Esophagus muscularis mucosa (tissue), 4 donors: Measurements from ENCODE around the gene DAB2IP. TPM values are rescaled to one million over a fixed set of nuclear protein-coding genes. Genes with fewer than 3 reads are reported as not detected.

Experiments
- DNase-seq: peaks from one replicate; pipeline ENCODE4 v3.0.0-alpha.2; 2017; ENCODE audit errors: extremely low spot score
- H3K27ac ChIP-seq, 4 donors: fragments of 200-600 bp; sonication (generic); replicated peaks in 1 of 4; 1 replicate in 3 of 4; 2 replicates in 1 of 4; pipeline ENCODE4 v1.5.1; 2016 to 2019; ENCODE audit warnings: mild to moderate bottlenecking in 1 of 4
- H3K27me3 ChIP-seq, 4 donors: fragments of 200-600 bp; sonication (generic); one replicate each; pipeline versions ENCODE4 v1.5.1 to v1.6.0; 2016 to 2019
- H3K36me3 ChIP-seq, 4 donors: fragments of 200-600 bp; sonication (generic); one replicate each; pipeline ENCODE4 v1.5.1; 2016 to 2019
- H3K4me1 ChIP-seq, 4 donors: fragments of 200-600 bp; sonication (generic); one replicate each; pipeline ENCODE4 v1.5.1; 2016 to 2019
- H3K4me3 ChIP-seq, 4 donors: fragments of 200-600 bp; sonication (generic); 1 replicate in 2 of 4; 2 replicates in 2 of 4; pipeline ENCODE4 v1.5.1; 2016 to 2019; ENCODE audit warnings: mild to moderate bottlenecking in 4 of 4, moderate library complexity in 1 of 4
- H3K9me3 ChIP-seq, 4 donors: fragments of 200-600 bp; sonication (generic); 1 replicate in 3 of 4; 2 replicates in 1 of 4; pipeline ENCODE4 v1.5.1; 2016 to 2019
- EP300 ChIP-seq: sonication (generic); formaldehyde crosslinking; IDR thresholded peaks from one replicate; pipeline ENCODE4 v1.6.1; 2017; ENCODE audit warnings: antibody characterized with exemption
- POLR2A ChIP-seq: fragments of 450-650 bp; IDR thresholded peaks from one replicate; pipeline ENCODE4 v1.6.1; 2017; ENCODE audit warnings: antibody characterized with exemption, moderate library complexity, mild to moderate bottlenecking, low read depth
- POLR2AphosphoS5 ChIP-seq, 2 donors: sonication (generic); formaldehyde crosslinking; IDR thresholded peaks; one replicate each; pipeline ENCODE4 v1.6.1; 2017; ENCODE audit warnings: antibody characterized with exemption in 2 of 2
- WGBS: methylation state at CpG from one replicate; pipeline ENCODE4 v1.1.5; 2018; 5-methylcytosine and 5-hydroxymethylcytosine counted together
- intact Hi-C: fragments of 100-400 bp; cut with DNase I; formaldehyde crosslinking; loops from one replicate; pipeline ENCODE4 v1.15.1; 2023
- total RNA-seq, 4 donors: library from RNA; depleted of rRNA; stranded (reverse); fragments of >200 nt; gene quantifications; one replicate each; pipeline versions ENCODE4 v1.1.0 to v1.2.1, GENCODE V29; 2016
- TF ChIP-seq, protein P1 (sequence below), 3 experiments: fragments of 200-600 bp in 2 of 3; fragments of 450-650 bp in 1 of 3; sonication (generic) in 2 of 3; IDR thresholded peaks; one replicate each; pipeline ENCODE4 v1.5.1; 2017 to 2019; ENCODE audit warnings: antibody characterized with exemption in 3 of 3, mild to moderate bottlenecking in 2 of 3, moderate library complexity in 1 of 3

DAB2IP gene
- total RNA-seq, 4 donors from 2014 or later = 41.7 to 102 (median 62.4) TPM

DNA sequence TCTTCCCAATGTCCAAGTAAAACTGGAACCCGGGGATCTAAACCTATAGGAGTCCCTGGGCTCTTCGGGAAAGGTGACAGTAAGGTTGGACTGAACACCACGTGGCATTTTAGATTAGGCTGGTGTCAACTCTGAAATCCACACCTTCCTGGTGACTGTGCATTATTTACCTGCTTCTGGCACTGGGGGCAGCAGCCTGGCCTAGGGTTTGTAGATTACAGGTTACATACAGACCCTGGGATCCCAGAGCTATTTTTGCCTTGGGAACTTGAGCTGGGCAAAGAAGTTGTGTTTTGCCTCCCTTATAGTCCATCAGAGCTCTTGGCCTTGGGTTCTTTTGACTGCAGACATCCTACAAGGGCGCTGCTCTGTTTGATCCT, 173.2 kb downstream of the DAB2IP start:
- Histone ChIP-seq H3K27ac (no peak overlapping the region), H3K9me3 (no peaks in the 10 kb centered on the region), H3K36me3 (peaks cover 0 to 17% (median 6%) of the 10 kb centered on the region in 4 donors), H3K4me1 (peaks cover 0 to 5% (median 2%) of the 10 kb centered on the region in 4 donors), H3K27me3 (no peaks in the 10 kb centered on the region), H3K4me3 (no peak overlapping the region)
- 95% methylated on average over 4 of the region's 4 CpGs for WGBS
- TF ChIP-seq, protein P1, sequence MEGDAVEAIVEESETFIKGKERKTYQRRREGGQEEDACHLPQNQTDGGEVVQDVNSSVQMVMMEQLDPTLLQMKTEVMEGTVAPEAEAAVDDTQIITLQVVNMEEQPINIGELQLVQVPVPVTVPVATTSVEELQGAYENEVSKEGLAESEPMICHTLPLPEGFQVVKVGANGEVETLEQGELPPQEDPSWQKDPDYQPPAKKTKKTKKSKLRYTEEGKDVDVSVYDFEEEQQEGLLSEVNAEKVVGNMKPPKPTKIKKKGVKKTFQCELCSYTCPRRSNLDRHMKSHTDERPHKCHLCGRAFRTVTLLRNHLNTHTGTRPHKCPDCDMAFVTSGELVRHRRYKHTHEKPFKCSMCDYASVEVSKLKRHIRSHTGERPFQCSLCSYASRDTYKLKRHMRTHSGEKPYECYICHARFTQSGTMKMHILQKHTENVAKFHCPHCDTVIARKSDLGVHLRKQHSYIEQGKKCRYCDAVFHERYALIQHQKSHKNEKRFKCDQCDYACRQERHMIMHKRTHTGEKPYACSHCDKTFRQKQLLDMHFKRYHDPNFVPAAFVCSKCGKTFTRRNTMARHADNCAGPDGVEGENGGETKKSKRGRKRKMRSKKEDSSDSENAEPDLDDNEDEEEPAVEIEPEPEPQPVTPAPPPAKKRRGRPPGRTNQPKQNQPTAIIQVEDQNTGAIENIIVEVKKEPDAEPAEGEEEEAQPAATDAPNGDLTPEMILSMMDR (IDR thresholded peaks at IDR 0.05) = no peak
- TF ChIP-seq POLR2A (no peak), EP300 (no peak), POLR2AphosphoS5 (IDR thresholded peaks at IDR 0.05) (no peak)
- no peak for DNase-seq
- intact Hi-C loops = no loop called here

DNA sequence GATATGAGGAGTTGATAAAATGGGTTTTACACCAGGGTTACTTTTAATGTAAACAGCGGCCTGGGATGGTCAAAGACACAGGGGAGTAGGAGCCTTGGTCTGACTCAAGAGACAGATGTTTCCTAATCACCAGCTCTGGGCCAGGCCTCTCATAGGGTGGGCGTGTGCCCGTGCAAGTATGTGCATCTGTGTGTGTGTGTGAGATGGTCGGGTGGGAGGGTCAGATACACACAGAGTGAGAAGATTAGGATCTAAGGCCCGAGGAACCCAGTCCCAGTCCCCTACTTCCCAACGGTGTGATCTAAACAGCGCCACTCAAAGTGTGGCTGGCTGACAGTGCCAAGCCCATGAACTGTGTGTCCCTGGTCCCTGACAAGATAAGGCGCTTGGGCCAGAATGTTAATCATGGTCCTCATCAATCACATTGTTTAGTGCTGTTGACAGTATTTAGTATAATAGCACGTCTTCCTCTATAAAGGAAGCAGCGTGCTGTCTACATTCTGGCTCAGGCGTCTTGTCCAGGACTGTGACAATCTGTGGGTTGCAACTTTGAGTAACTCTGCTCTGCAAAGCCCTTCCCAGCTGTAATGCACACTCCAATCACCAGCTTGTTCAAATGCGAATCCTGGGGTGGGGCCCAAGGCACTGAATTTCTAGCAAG, 173.7 kb downstream of the DAB2IP start:
- H3K4me1 ChIP-seq = no peaks in the 10 kb centered on the region
- WGBS = 95% methylated on average over 12 of the region's 12 CpGs
- DNase-seq = no peak

DNA sequence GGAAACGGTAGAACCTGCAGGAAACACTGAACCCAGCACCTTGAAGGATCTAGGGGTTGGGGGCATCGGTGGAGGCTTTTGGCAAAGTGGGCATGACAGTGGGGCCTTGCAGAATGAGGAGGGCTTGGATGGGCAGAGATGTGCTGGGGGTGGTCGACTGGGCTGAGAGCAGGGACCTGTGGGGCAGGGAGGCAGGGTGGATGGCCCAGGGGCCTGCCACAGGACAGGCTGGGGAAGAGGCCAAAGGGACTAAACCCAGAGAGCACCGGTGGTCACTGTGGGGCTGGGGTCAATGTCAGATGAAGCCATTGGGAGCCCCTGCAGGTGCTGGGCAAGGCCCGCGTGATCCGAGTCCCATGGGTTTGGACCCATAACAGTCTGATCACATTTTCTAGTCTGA, 175.3 kb downstream of the DAB2IP start:
- TF ChIP-seq EP300 = no peak
- Histone ChIP-seq H3K27ac (no peak overlapping the region), H3K36me3 (peaks cover 0 to 11% (median 4%) of the 10 kb centered on the region in 4 donors), H3K4me1 (no peaks in the 10 kb centered on the region), H3K9me3 (no peaks in the 10 kb centered on the region), H3K4me3 (no peak overlapping the region), H3K27me3 (no peaks in the 10 kb centered on the region)
- DNase-seq = no peak
- 88% methylated on average over 7 of the region's 7 CpGs for WGBS
- intact Hi-C loops = no loop called here

More for the DNA sequence above, 173.7 kb downstream of the DAB2IP start:
- intact Hi-C loops = no loop called here
- Histone ChIP-seq H3K27ac (no peak overlapping the region), H3K36me3 (peaks cover 0 to 17% (median 6%) of the 10 kb centered on the region in 4 donors), H3K27me3 (no peaks in the 10 kb centered on the region), H3K9me3 (no peaks in the 10 kb centered on the region), H3K4me3 (no peak overlapping the region)
- TF ChIP-seq, protein P1 (IDR thresholded peaks at IDR 0.05) = no peak
- TF ChIP-seq EP300 (no peak), POLR2AphosphoS5 (IDR thresholded peaks at IDR 0.05) (no peak), POLR2A (no peak)

DNA sequence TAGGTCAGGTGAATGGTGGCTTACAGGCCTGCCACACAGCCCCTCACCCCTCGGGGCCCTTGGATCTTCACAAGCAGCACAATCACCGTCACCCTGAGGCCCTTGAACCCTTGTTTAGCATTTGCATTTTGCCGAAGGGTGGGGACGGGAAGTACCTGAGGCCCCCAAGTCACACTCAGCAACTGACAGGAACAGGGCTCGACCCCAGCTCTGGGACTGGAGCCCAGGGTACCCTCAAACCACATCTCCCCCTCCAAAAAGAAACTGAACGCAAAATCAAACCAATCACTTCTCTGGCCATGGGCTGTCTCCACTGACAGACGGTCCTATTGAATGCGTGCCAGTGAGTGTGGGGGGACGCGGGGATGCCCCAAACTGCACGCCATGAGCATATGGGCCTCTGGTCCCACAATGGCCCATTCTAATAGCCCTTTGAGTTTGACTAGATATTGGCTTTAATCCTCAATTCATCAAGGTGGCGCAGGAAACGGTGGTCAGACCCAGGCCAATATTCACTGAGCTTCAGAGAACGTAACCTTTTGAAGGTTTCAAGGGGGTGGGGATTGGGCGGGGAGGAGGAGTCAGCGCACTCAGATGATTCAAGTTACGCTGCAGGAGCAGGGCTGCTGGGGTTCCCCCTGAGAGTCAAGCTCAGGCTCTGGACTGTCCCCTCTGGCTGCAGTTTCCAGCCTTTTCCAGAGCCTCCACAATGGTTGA, 176.0 kb downstream of the DAB2IP start:
- no peaks in the 10 kb centered on the region for H3K9me3 ChIP-seq
- H3K36me3 ChIP-seq = peaks cover 0 to 4% (median 1%) of the 10 kb centered on the region in 4 donors
- H3K27ac ChIP-seq = no peak overlapping the region
- no peaks in the 10 kb centered on the region for H3K4me1 ChIP-seq
- no peak for TF ChIP-seq POLR2AphosphoS5 (IDR thresholded peaks at IDR 0.05)
- TF ChIP-seq, protein P1 (IDR thresholded peaks at IDR 0.05) = no peak
- TF ChIP-seq POLR2A = no peak
- TF ChIP-seq EP300 = no peak
- H3K27me3 ChIP-seq = no peaks in the 10 kb centered on the region
- 96% methylated on average over 17 of the region's 17 CpGs for WGBS
- intact Hi-C loops = no loop called here
- no peak for DNase-seq
- H3K4me3 ChIP-seq = no peak overlapping the region

DNA sequence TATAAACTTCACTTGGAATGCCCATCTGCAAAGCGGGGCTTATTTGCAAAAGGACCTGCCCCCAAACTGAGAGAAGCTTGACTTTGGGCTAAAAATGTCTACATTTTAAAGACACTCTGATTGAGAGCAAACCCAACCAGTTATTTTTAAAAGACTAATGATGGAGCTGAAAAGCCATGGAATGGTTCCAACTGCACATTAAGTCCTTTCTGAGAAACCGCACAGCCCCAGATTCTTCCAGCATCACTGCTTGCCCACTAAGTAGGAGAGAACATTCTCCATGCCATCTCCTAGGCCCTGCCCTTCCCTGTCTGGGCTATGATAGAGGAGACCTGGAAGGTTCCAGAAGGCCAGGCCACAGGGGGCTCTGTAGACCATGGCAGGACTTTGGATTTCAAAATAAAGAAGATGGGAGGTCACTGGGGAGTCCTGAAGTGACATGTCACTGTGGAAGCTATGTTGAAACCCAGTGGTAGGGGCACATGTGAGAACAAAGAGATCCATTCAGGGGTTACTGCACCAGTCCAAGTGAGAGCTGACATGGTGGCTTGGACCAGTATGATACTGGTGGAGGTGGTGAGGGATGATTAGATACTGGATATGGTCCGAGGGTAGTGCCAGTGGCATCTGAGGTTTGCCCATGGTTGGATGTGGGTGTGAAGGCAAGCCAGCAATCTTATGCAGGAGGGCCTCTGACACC, 179.2 kb downstream of the DAB2IP start:
- Histone ChIP-seq H3K27me3 (no peaks in the 10 kb centered on the region), H3K9me3 (no peaks in the 10 kb centered on the region), H3K27ac (no peak overlapping the region), H3K36me3 (no peaks in the 10 kb centered on the region), H3K4me3 (no peak overlapping the region), H3K4me1 (no peaks in the 10 kb centered on the region)
- TF ChIP-seq POLR2A (no peak), POLR2AphosphoS5 (IDR thresholded peaks at IDR 0.05) (no peak), EP300 (no peak)
- TF ChIP-seq, protein P1 (IDR thresholded peaks at IDR 0.05) = no peak
- intact Hi-C loops = no loop called here
- DNase-seq = no peak
- WGBS = 89% methylated on average over 3 of the region's 3 CpGs
